Ishikawa (cell line): Measurements from ENCODE around the gene RITA1.

Experiments
- CEBPB ChIP-seq: IDR thresholded peaks from 2 replicates; pipeline ENCODE4 v1.6.1; 2012
- CREB1 ChIP-seq: IDR thresholded peaks from 2 replicates; pipeline ENCODE4 v1.6.1; 2012; ENCODE audit warnings: low read depth
- EP300 ChIP-seq: IDR thresholded peaks from 2 replicates; pipeline ENCODE4 v1.6.1; 2012; ENCODE audit warnings: borderline replicate concordance
- FOXM1 ChIP-seq: IDR thresholded peaks from 2 replicates; pipeline ENCODE4 v1.6.1; 2012; ENCODE audit warnings: low read depth, borderline replicate concordance
- MAX ChIP-seq: IDR thresholded peaks from 2 replicates; pipeline ENCODE4 v1.6.1; 2012
- NFIC ChIP-seq: IDR thresholded peaks from 2 replicates; pipeline ENCODE4 v1.6.1; 2012
- RAD21 ChIP-seq: IDR thresholded peaks from 2 replicates; pipeline ENCODE4 v1.6.1; 2012; ENCODE audit warnings: low read depth
- REST ChIP-seq: IDR thresholded peaks from 2 replicates; pipeline ENCODE4 v1.6.1; 2012; ENCODE audit warnings: low read depth, mild to moderate bottlenecking
- TAF1 ChIP-seq: IDR thresholded peaks from 2 replicates; pipeline ENCODE4 v1.6.1; 2012; ENCODE audit warnings: low read depth, mild to moderate bottlenecking
- TCF12 ChIP-seq: IDR thresholded peaks from 2 replicates; pipeline ENCODE4 v1.6.1; 2012; ENCODE audit warnings: low read depth
- TEAD4 ChIP-seq: IDR thresholded peaks from 2 replicates; pipeline ENCODE4 v1.6.1; 2012
- USF1 ChIP-seq: IDR thresholded peaks from 2 replicates; pipeline ENCODE4 v1.6.1; 2012
- YY1 ChIP-seq: IDR thresholded peaks from 2 replicates; pipeline ENCODE4 v1.6.1; 2012; ENCODE audit warnings: low read depth
- ZBTB7A ChIP-seq: IDR thresholded peaks from 2 replicates; pipeline ENCODE4 v1.6.1; 2012; ENCODE audit warnings: low read depth

GRCh38 chr12:113146999-113147398 lies 38.5 kb upstream of the RITA1 start:
- TF ChIP-seq EP300, result no peak
- no peak for TF ChIP-seq FOXM1
- TF ChIP-seq CREB1, result no peak
- no peak for TF ChIP-seq RAD21
- TF ChIP-seq REST, result no peak
- TF ChIP-seq MAX, result no peak
- no peak for TF ChIP-seq YY1
- TF ChIP-seq TAF1, result no peak
- TF ChIP-seq TEAD4, result no peak
- no peak for TF ChIP-seq ZBTB7A
- TF ChIP-seq CEBPB, result no peak
- no peak for TF ChIP-seq NFIC
- no peak for TF ChIP-seq USF1
- no peak for TF ChIP-seq TCF12
